Stomach (tissue), 4 donors: ENCODE measurements around the gene GNG2.

Experiments used
- CTCF ChIP-seq, 7 experiments: fragments of 450-650 bp in 4 of 7; fragments of 200-600 bp in 3 of 7; sonication (generic) in 3 of 7; IDR thresholded peaks; one replicate each; pipeline ENCODE4 v1.5.1; 2016 to 2019; ENCODE audit warnings: antibody characterized with exemption in 7 of 7, control low read depth in 2 of 7, mild to moderate bottlenecking in 1 of 7
- EP300 ChIP-seq: sonication (generic); formaldehyde crosslinking; IDR thresholded peaks from one replicate; pipeline ENCODE4 v1.6.1; 2017; ENCODE audit warnings: antibody characterized with exemption
- POLR2A ChIP-seq, 4 donors: fragments of 450-650 bp; IDR thresholded peaks; one replicate each; pipeline ENCODE4 v1.6.1; 2016; ENCODE audit warnings: antibody characterized with exemption in 4 of 4, control low read depth in 2 of 4, mild to moderate bottlenecking in 1 of 4, moderate library complexity in 1 of 4
- POLR2AphosphoS5 ChIP-seq, 3 donors: sonication (generic); formaldehyde crosslinking; IDR thresholded peaks; one replicate each; pipeline ENCODE4 v1.6.1; 2016; ENCODE audit warnings: antibody characterized with exemption in 3 of 3

GRCh38 chr14:52015411-52016030 is 155.1 kb downstream of the GNG2 start:
- peak in 5 of 7 experiments; percentile 17 to 55 (median 33) for TF ChIP-seq CTCF (IDR thresholded peaks at IDR 0.05)
- TF ChIP-seq POLR2A (IDR thresholded peaks at IDR 0.05) = no peak
- TF ChIP-seq POLR2AphosphoS5 (IDR thresholded peaks at IDR 0.05) = no peak
- no peak for TF ChIP-seq EP300
